GM12878 (cell line): ENCODE results near the gene SP100. TPM values are rescaled to one million over a fixed set of nuclear protein-coding genes. Genes with fewer than 3 reads are reported as not detected.

Experiments
- ASH2L ChIP-seq: fragments of 300-600, 200-600 bp; sonication (generic); IDR thresholded peaks from 2 replicates; pipeline ENCODE4 v1.6.1; 2017; ENCODE audit warnings: low read depth, mild to moderate bottlenecking, borderline replicate concordance
- BRCA1 ChIP-seq: IDR thresholded peaks from 2 replicates; pipeline ENCODE4 v1.6.1; 2011; ENCODE audit warnings: low read depth, low read length, improper control_type of control experiment
- CBX3 ChIP-seq: fragments of 200-600 bp; sonication (generic); IDR thresholded peaks from 2 replicates; pipeline ENCODE4 v1.6.1; 2016; ENCODE audit warnings: low read depth, borderline replicate concordance
- E2F4 ChIP-seq: IDR thresholded peaks from 2 replicates; pipeline ENCODE4 v1.6.1; 2012; ENCODE audit warnings: low read depth, low read length, improper control_type of control experiment
- EGR1 ChIP-seq, 2 experiments: IDR thresholded peaks; 1 replicate in 1 of 2; 2 replicates in 1 of 2; pipeline ENCODE4 v1.6.1; 2011 to 2012; ENCODE audit warnings: low read depth in 2 of 2, low read length in 2 of 2, borderline replicate concordance in 1 of 2, mild to moderate bottlenecking in 1 of 2, moderate library complexity in 1 of 2
- EP300 ChIP-seq, 2 experiments: fragments of 150-350 bp in 1 of 2; IDR thresholded peaks; 2 replicates each; pipeline ENCODE4 v1.6.1; 2011 to 2012; ENCODE audit warnings: low read depth in 2 of 2, low read length in 2 of 2, borderline replicate concordance in 1 of 2, improper control_type of control experiment in 1 of 2, inconsistent platforms in 1 of 2; ENCODE audit not compliant: control insufficient read depth in 1 of 2
- ETV6 ChIP-seq, 2 experiments: fragments of 450-650 bp in 1 of 2; IDR thresholded peaks in 1 of 2; conservative IDR thresholded peaks in 1 of 2; 2 replicates each; pipeline ENCODE4 v1.6.1; 2014; ENCODE audit warnings: antibody characterized with exemption in 1 of 2, borderline replicate concordance in 1 of 2, low read depth in 1 of 2, mild to moderate bottlenecking in 1 of 2, moderate library complexity in 1 of 2
- HDAC2 ChIP-seq: fragments of 200-600 bp; sonication (generic); IDR thresholded peaks from 2 replicates; pipeline ENCODE4 v1.6.1; 2017
- IRF4 ChIP-seq: IDR thresholded peaks from 2 replicates; pipeline ENCODE4 v1.6.1; 2011; ENCODE audit warnings: low read depth, low read length
- MEF2A ChIP-seq: IDR thresholded peaks from 2 replicates; pipeline ENCODE4 v1.6.1; 2011; ENCODE audit warnings: low read depth, mild to moderate bottlenecking, low read length, moderate library complexity; ENCODE audit not compliant: insufficient read depth
- MTA3 ChIP-seq: IDR thresholded peaks from 2 replicates; pipeline ENCODE4 v1.6.1; 2012; ENCODE audit warnings: low read length, inconsistent platforms, borderline replicate concordance
- NR2F1 ChIP-seq: fragments of 450-650 bp; conservative IDR thresholded peaks from 2 replicates; pipeline ENCODE4 v1.6.1; 2017; ENCODE audit warnings: mild to moderate bottlenecking
- POLR2AphosphoS2 ChIP-seq: IDR thresholded peaks from 2 replicates; pipeline ENCODE4 v1.6.1; 2011; ENCODE audit warnings: low read depth, mild to moderate bottlenecking, low read length, improper control_type of control experiment, moderate library complexity
- SMARCA5 ChIP-seq: fragments of 450-650 bp; IDR thresholded peaks from 2 replicates; pipeline ENCODE4 v1.6.1; 2017; ENCODE audit warnings: mild to moderate bottlenecking
- SMC3 ChIP-seq: IDR thresholded peaks from 2 replicates; pipeline ENCODE4 v1.6.1; 2011; ENCODE audit warnings: low read length, improper control_type of control experiment, borderline replicate concordance
- SRF ChIP-seq, 2 experiments: IDR thresholded peaks; 2 replicates each; pipeline ENCODE4 v1.6.1; 2011; ENCODE audit warnings: low read depth in 2 of 2, low read length in 2 of 2, mild to moderate bottlenecking in 1 of 2, moderate library complexity in 1 of 2
- TAF1 ChIP-seq: IDR thresholded peaks from 2 replicates; pipeline ENCODE4 v1.6.1; 2011; ENCODE audit warnings: mild to moderate bottlenecking, low read depth, low read length, borderline replicate concordance
- TBL1XR1 ChIP-seq: IDR thresholded peaks from 2 replicates; pipeline ENCODE4 v1.6.1; 2012; ENCODE audit warnings: low read depth, low read length, improper control_type of control experiment
- TCF12 ChIP-seq: IDR thresholded peaks from 2 replicates; pipeline ENCODE4 v1.6.1; 2011; ENCODE audit warnings: low read depth, mild to moderate bottlenecking, low read length
- ZBTB11 ChIP-seq: fragments of 450-650 bp; formaldehyde crosslinking; IDR thresholded peaks from 2 replicates; pipeline ENCODE4 v1.5.0; 2022; ENCODE audit warnings: mild to moderate bottlenecking, missing genetic modification characterization
- polyA plus RNA-seq, 11 experiments: library from polyadenylated mRNA; depleted of rRNA in 4 of 11; unstranded in 6 of 11; stranded (reverse) in 5 of 11; fragments of >200 nt; fragmentation: Nextera tagmentation in 4 of 11; fragmentation: Illumina TruSeq in 1 of 11; extraction: Ambion mirVana in 4 of 11; extraction: Trizol in 1 of 11; gene quantifications; 1 replicate in 1 of 11; 2 replicates in 10 of 11; pipeline versions ENCODE4 v1.2.1 to v1.2.3, GENCODE V29; 2011 to 2016; ENCODE audit warnings: inconsistent platforms in 2 of 11, missing spikeins in 2 of 11, low read depth in 1 of 11
- total RNA-seq, 4 experiments: library from RNA; depleted of rRNA in 3 of 4; stranded (reverse); fragments of >200 nt in 3 of 4; fragmentation: Illumina TruSeq in 1 of 4; extraction: Trizol in 1 of 4; gene quantifications; 2 replicates each; pipeline versions ENCODE4 v1.2.1 to v1.2.3, GENCODE V29; 2013 to 2021
- TF ChIP-seq, protein P1 (sequence below): fragments of 450-650 bp; IDR thresholded peaks from 2 replicates; pipeline ENCODE4 v1.6.1; 2017; ENCODE audit warnings: mild to moderate bottlenecking, moderate library complexity

SP100 gene
- total and polyA plus RNA-seq, 10 of the 15 experiments (the other 5 are each of a cell fraction or from before 2014, with no cell fraction given) = 109 to 239 (median 180) TPM

GRCh38 chr2:230537531-230537976 lies 121.6 kb downstream of the SP100 start (continued):
- TF ChIP-seq, protein P1, sequence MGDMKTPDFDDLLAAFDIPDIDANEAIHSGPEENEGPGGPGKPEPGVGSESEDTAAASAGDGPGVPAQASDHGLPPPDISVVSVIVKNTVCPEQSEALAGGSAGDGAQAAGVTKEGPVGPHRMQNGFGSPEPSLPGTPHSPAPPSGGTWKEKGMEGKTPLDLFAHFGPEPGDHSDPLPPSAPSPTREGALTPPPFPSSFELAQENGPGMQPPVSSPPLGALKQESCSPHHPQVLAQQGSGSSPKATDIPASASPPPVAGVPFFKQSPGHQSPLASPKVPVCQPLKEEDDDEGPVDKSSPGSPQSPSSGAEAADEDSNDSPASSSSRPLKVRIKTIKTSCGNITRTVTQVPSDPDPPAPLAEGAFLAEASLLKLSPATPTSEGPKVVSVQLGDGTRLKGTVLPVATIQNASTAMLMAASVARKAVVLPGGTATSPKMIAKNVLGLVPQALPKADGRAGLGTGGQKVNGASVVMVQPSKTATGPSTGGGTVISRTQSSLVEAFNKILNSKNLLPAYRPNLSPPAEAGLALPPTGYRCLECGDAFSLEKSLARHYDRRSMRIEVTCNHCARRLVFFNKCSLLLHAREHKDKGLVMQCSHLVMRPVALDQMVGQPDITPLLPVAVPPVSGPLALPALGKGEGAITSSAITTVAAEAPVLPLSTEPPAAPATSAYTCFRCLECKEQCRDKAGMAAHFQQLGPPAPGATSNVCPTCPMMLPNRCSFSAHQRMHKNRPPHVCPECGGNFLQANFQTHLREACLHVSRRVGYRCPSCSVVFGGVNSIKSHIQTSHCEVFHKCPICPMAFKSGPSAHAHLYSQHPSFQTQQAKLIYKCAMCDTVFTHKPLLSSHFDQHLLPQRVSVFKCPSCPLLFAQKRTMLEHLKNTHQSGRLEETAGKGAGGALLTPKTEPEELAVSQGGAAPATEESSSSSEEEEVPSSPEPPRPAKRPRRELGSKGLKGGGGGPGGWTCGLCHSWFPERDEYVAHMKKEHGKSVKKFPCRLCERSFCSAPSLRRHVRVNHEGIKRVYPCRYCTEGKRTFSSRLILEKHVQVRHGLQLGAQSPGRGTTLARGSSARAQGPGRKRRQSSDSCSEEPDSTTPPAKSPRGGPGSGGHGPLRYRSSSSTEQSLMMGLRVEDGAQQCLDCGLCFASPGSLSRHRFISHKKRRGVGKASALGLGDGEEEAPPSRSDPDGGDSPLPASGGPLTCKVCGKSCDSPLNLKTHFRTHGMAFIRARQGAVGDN = peak; percentile 13; the same call in 1 of the 2 replicates
- TF ChIP-seq NR2F1 (peak; percentile 68), MEF2A (peak; percentile 52; the same call in 1 of the 2 replicates), ASH2L (no peak), ETV6 (conservative IDR thresholded peaks at IDR 0.05 in 1 of 2, IDR thresholded peaks at IDR 0.05 in 1 of 2; ENCODE audit: borderline replicate concordance in 1 of 2, low read depth in 1 of 2) (peak in 1 of 2 experiments; percentile 63; a peak in 1 of 4 replicates), TAF1 (0 out of 2 replicates have a peak, but pooled peaks have one; percentile 40), EP300 (IDR thresholded peaks at IDR 0.05; ENCODE audit: borderline replicate concordance in 1 of 2, control insufficient read depth in 1 of 2, low read depth in 2 of 2, low read length in 2 of 2) (peak; percentile 65 to 66; a peak in 2 of 4 replicates), BRCA1 (no peak), SMARCA5 (no peak), TCF12 (0 out of 2 replicates have a peak, but pooled peaks have one; percentile 48), TBL1XR1 (peak; percentile 58; the same call in 1 of the 2 replicates), HDAC2 (no peak), IRF4 (no peak), EGR1 (IDR thresholded peaks at IDR 0.05; ENCODE audit: borderline replicate concordance in 1 of 2, low read depth in 2 of 2, low read length in 2 of 2) (no peak), SRF (IDR thresholded peaks at IDR 0.05; ENCODE audit: low read depth in 2 of 2, low read length in 2 of 2) (no peak), SMC3 (no peak; the same call in 1 of the 2 replicates), CBX3 (no peak), POLR2AphosphoS2 (no peak), ZBTB11 (CRISPR knock-in tag) (no peak), MTA3 (0 out of 2 replicates have a peak, but pooled peaks have one; percentile 38), E2F4 (no peak)
